GM23338 (cell line): ENCODE data around the gene MEGF6. TPM values are rescaled to one million over a fixed set of nuclear protein-coding genes. Genes with fewer than 3 reads are reported as not detected.

ENCODE experiments used
- ATAC-seq: fragments of 200-7000 bp; cut with Tn5 transposase; 3 replicates; pipeline ENCODE4 v1.9.1; 2020
- DNase-seq: peaks from one replicate; pipeline ENCODE4 v3.0.0-alpha.2; 2015; ENCODE audit warnings: low spot score
- H2AFZ ChIP-seq: fragments of 200-600 bp; sonication (generic); 2 replicates; pipeline ENCODE4 v1.8.0; 2016; ENCODE audit warnings: antibody characterized with exemption, mild to moderate bottlenecking, moderate library complexity
- H3F3A ChIP-seq: fragments of 200-600 bp; sonication (generic); replicated peaks from 2 replicates; pipeline ENCODE4 v1.8.0; 2017; ENCODE audit warnings: antibody characterized with exemption, mixed run types, low read depth
- H3K27ac ChIP-seq: fragments of 200-600 bp; sonication (generic); 2 replicates; pipeline ENCODE4 v1.6.1; 2016; ENCODE audit warnings: low read depth
- H3K27me3 ChIP-seq: fragments of 200-600 bp; sonication (generic); 2 replicates; pipeline ENCODE4 v1.8.0; 2016; ENCODE audit warnings: mild to moderate bottlenecking, mixed run types, moderate library complexity; ENCODE audit not compliant: insufficient read depth
- H3K36me3 ChIP-seq: fragments of 200-600 bp; sonication (generic); 2 replicates; pipeline ENCODE4 v1.8.0; 2016; ENCODE audit warnings: mild to moderate bottlenecking; ENCODE audit not compliant: insufficient read depth
- H3K4me1 ChIP-seq: fragments of 200-600 bp; sonication (generic); 2 replicates; pipeline ENCODE4 v1.8.0; 2016; ENCODE audit warnings: mild to moderate bottlenecking, moderate library complexity; ENCODE audit not compliant: insufficient read depth
- H3K4me2 ChIP-seq: fragments of 200-600 bp; sonication (generic); 2 replicates; pipeline ENCODE4 v1.7.1; 2017; ENCODE audit warnings: mixed run types
- H3K4me3 ChIP-seq: fragments of 200-600 bp; sonication (generic); 2 replicates; pipeline ENCODE4 v1.6.1; 2016; ENCODE audit warnings: mixed run types
- H3K79me2 ChIP-seq: fragments of 200-600 bp; sonication (generic); replicated peaks from 2 replicates; pipeline ENCODE4 v1.8.0; 2017; ENCODE audit warnings: mild to moderate bottlenecking; ENCODE audit not compliant: insufficient read depth
- H3K9me2 ChIP-seq: fragments of 200-600 bp; sonication (generic); 2 replicates; pipeline ENCODE4 v1.8.0; 2017; ENCODE audit not compliant: insufficient read depth
- H4K20me1 ChIP-seq: fragments of 200-600 bp; sonication (generic); replicated peaks from 2 replicates; pipeline ENCODE4 v1.8.0; 2017; ENCODE audit warnings: mild to moderate bottlenecking; ENCODE audit not compliant: insufficient read depth
- H3K27ac Mint-ChIP-seq: 2 replicates; pipeline ENCODE4 v1.8.0; 2020; ENCODE audit warnings: inconsistent platforms, mild to moderate bottlenecking, moderate library complexity, mixed read lengths
- H3K27me3 Mint-ChIP-seq: 3 replicates; pipeline ENCODE4 v1.8.0; 2022; ENCODE audit warnings: low read depth, mild to moderate bottlenecking, moderate library complexity, mixed read lengths, inconsistent platforms; ENCODE audit not compliant: insufficient read depth, poor library complexity
- H3K36me3 Mint-ChIP-seq: 3 replicates; pipeline ENCODE4 v1.8.0; 2021; ENCODE audit warnings: low read depth, mild to moderate bottlenecking, inconsistent platforms, moderate library complexity, mixed read lengths
- H3K4me1 Mint-ChIP-seq: 3 replicates; pipeline ENCODE4 v1.8.0; 2020; ENCODE audit warnings: mild to moderate bottlenecking, inconsistent platforms, mixed read lengths
- H3K4me3 Mint-ChIP-seq: 3 replicates; pipeline ENCODE4 v1.8.0; 2021; ENCODE audit warnings: moderate library complexity, mild to moderate bottlenecking, inconsistent platforms, mixed read lengths
- H3K9me3 Mint-ChIP-seq: 3 replicates; pipeline ENCODE4 v1.8.0; 2020; ENCODE audit warnings: moderate library complexity, mild to moderate bottlenecking, inconsistent platforms, mixed read lengths
- CREB1 ChIP-seq: fragments of 250-450 bp; sonication (Bioruptor Pico); IDR thresholded peaks from 2 replicates; pipeline ENCODE4 v1.5.0; 2020; ENCODE audit warnings: low read depth, mild to moderate bottlenecking, moderate library complexity
- CTCF ChIP-seq, 2 experiments: fragments of 200-600 bp in 1 of 2; sonication (generic) in 1 of 2; conservative IDR thresholded peaks; 2 replicates each; pipeline versions ENCODE4 v1.5.1 to v1.6.1; 2016 to 2017; ENCODE audit warnings: antibody characterized with exemption in 2 of 2, low read depth in 2 of 2, mild to moderate bottlenecking in 2 of 2, moderate library complexity in 1 of 2
- EZH2 ChIP-seq: fragments of 200-600 bp; sonication (generic); IDR thresholded peaks from one replicate; pipeline ENCODE4 v1.8.0; 2017; ENCODE audit warnings: antibody characterized with exemption, mild to moderate bottlenecking, low read depth; ENCODE audit not compliant: unreplicated experiment
- EZH2phosphoT487 ChIP-seq: fragments of 200-600 bp; sonication (generic); IDR thresholded peaks from one replicate; pipeline ENCODE4 v1.8.1; 2018; ENCODE audit warnings: antibody characterized with exemption; ENCODE audit not compliant: unreplicated experiment
- JUNB ChIP-seq: IDR thresholded peaks from one replicate; pipeline ENCODE4 v1.6.1; 2016; ENCODE audit warnings: antibody characterized with exemption; ENCODE audit not compliant: unreplicated experiment
- NANOG ChIP-seq: IDR thresholded peaks from 2 replicates; pipeline ENCODE4 v1.6.1; 2016; ENCODE audit warnings: antibody characterized with exemption, borderline replicate concordance
- POLR2AphosphoS5 ChIP-seq: IDR thresholded peaks from 2 replicates; pipeline ENCODE4 v1.6.1; 2016; ENCODE audit warnings: antibody characterized with exemption, low read depth
- STAT1 ChIP-seq: IDR thresholded peaks from one replicate; pipeline ENCODE4 v1.6.1; 2016; ENCODE audit warnings: antibody characterized with exemption; ENCODE audit not compliant: unreplicated experiment
- ZNF114 ChIP-seq: fragments of 250-450 bp; sonication (Bioruptor Pico); IDR thresholded peaks from 2 replicates; pipeline ENCODE4 v1.5.0; 2020; ENCODE audit warnings: mild to moderate bottlenecking, moderate library complexity
- ZNF331 ChIP-seq: fragments of 250-450 bp; sonication (Bioruptor Pico); IDR thresholded peaks from 2 replicates; pipeline ENCODE4 v1.5.0; 2020; ENCODE audit warnings: low read depth, mild to moderate bottlenecking, moderate library complexity
- polyA plus RNA-seq: library from polyadenylated mRNA; unstranded; fragments of >200 nt; fragmentation: Nextera tagmentation; extraction: Ambion mirVana; gene quantifications from 2 replicates; pipeline ENCODE4 v1.2.1, GENCODE V29; 2016
- total RNA-seq: library from RNA; depleted of rRNA; stranded (reverse); fragments of >200 nt; shearing (Covaris generic); gene quantifications from 2 replicates; pipeline ENCODE4 v1.2.3, GENCODE V29; 2014
- TF ChIP-seq, protein P1 (sequence below): IDR thresholded peaks from one replicate; pipeline ENCODE4 v1.6.1; 2018; ENCODE audit warnings: antibody characterized with exemption; ENCODE audit not compliant: unreplicated experiment
- TF ChIP-seq, protein P2 (sequence below): IDR thresholded peaks from 2 replicates; pipeline ENCODE4 v1.6.1; 2016; ENCODE audit warnings: antibody characterized with exemption
- TF ChIP-seq, protein P3 (sequence below): fragments of 250-450 bp; sonication (Bioruptor Pico); IDR thresholded peaks from 2 replicates; pipeline ENCODE4 v1.5.0; 2020; ENCODE audit warnings: mild to moderate bottlenecking, moderate library complexity

Gene MEGF6
- total and polyA plus RNA-seq, 2 experiments from 2014 or later, result 4.0 to 21.4 TPM

- no peak for TF ChIP-seq ZNF331 (CRISPR knock-in tag)
- TF ChIP-seq, protein P1, sequence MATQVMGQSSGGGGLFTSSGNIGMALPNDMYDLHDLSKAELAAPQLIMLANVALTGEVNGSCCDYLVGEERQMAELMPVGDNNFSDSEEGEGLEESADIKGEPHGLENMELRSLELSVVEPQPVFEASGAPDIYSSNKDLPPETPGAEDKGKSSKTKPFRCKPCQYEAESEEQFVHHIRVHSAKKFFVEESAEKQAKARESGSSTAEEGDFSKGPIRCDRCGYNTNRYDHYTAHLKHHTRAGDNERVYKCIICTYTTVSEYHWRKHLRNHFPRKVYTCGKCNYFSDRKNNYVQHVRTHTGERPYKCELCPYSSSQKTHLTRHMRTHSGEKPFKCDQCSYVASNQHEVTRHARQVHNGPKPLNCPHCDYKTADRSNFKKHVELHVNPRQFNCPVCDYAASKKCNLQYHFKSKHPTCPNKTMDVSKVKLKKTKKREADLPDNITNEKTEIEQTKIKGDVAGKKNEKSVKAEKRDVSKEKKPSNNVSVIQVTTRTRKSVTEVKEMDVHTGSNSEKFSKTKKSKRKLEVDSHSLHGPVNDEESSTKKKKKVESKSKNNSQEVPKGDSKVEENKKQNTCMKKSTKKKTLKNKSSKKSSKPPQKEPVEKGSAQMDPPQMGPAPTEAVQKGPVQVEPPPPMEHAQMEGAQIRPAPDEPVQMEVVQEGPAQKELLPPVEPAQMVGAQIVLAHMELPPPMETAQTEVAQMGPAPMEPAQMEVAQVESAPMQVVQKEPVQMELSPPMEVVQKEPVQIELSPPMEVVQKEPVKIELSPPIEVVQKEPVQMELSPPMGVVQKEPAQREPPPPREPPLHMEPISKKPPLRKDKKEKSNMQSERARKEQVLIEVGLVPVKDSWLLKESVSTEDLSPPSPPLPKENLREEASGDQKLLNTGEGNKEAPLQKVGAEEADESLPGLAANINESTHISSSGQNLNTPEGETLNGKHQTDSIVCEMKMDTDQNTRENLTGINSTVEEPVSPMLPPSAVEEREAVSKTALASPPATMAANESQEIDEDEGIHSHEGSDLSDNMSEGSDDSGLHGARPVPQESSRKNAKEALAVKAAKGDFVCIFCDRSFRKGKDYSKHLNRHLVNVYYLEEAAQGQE, result no peak
- peak; percentile 70 for TF ChIP-seq POLR2AphosphoS5
- no peak for TF ChIP-seq EZH2
- no peak for TF ChIP-seq STAT1
- no peak for TF ChIP-seq ZNF114 (CRISPR knock-in tag)
- no peak for TF ChIP-seq JUNB
- no peak for TF ChIP-seq EZH2phosphoT487
- TF ChIP-seq, protein P2, sequence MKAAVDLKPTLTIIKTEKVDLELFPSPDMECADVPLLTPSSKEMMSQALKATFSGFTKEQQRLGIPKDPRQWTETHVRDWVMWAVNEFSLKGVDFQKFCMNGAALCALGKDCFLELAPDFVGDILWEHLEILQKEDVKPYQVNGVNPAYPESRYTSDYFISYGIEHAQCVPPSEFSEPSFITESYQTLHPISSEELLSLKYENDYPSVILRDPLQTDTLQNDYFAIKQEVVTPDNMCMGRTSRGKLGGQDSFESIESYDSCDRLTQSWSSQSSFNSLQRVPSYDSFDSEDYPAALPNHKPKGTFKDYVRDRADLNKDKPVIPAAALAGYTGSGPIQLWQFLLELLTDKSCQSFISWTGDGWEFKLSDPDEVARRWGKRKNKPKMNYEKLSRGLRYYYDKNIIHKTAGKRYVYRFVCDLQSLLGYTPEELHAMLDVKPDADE, result peak; percentile 72; the same call in 1 of the 2 replicates
- TF ChIP-seq, protein P3, sequence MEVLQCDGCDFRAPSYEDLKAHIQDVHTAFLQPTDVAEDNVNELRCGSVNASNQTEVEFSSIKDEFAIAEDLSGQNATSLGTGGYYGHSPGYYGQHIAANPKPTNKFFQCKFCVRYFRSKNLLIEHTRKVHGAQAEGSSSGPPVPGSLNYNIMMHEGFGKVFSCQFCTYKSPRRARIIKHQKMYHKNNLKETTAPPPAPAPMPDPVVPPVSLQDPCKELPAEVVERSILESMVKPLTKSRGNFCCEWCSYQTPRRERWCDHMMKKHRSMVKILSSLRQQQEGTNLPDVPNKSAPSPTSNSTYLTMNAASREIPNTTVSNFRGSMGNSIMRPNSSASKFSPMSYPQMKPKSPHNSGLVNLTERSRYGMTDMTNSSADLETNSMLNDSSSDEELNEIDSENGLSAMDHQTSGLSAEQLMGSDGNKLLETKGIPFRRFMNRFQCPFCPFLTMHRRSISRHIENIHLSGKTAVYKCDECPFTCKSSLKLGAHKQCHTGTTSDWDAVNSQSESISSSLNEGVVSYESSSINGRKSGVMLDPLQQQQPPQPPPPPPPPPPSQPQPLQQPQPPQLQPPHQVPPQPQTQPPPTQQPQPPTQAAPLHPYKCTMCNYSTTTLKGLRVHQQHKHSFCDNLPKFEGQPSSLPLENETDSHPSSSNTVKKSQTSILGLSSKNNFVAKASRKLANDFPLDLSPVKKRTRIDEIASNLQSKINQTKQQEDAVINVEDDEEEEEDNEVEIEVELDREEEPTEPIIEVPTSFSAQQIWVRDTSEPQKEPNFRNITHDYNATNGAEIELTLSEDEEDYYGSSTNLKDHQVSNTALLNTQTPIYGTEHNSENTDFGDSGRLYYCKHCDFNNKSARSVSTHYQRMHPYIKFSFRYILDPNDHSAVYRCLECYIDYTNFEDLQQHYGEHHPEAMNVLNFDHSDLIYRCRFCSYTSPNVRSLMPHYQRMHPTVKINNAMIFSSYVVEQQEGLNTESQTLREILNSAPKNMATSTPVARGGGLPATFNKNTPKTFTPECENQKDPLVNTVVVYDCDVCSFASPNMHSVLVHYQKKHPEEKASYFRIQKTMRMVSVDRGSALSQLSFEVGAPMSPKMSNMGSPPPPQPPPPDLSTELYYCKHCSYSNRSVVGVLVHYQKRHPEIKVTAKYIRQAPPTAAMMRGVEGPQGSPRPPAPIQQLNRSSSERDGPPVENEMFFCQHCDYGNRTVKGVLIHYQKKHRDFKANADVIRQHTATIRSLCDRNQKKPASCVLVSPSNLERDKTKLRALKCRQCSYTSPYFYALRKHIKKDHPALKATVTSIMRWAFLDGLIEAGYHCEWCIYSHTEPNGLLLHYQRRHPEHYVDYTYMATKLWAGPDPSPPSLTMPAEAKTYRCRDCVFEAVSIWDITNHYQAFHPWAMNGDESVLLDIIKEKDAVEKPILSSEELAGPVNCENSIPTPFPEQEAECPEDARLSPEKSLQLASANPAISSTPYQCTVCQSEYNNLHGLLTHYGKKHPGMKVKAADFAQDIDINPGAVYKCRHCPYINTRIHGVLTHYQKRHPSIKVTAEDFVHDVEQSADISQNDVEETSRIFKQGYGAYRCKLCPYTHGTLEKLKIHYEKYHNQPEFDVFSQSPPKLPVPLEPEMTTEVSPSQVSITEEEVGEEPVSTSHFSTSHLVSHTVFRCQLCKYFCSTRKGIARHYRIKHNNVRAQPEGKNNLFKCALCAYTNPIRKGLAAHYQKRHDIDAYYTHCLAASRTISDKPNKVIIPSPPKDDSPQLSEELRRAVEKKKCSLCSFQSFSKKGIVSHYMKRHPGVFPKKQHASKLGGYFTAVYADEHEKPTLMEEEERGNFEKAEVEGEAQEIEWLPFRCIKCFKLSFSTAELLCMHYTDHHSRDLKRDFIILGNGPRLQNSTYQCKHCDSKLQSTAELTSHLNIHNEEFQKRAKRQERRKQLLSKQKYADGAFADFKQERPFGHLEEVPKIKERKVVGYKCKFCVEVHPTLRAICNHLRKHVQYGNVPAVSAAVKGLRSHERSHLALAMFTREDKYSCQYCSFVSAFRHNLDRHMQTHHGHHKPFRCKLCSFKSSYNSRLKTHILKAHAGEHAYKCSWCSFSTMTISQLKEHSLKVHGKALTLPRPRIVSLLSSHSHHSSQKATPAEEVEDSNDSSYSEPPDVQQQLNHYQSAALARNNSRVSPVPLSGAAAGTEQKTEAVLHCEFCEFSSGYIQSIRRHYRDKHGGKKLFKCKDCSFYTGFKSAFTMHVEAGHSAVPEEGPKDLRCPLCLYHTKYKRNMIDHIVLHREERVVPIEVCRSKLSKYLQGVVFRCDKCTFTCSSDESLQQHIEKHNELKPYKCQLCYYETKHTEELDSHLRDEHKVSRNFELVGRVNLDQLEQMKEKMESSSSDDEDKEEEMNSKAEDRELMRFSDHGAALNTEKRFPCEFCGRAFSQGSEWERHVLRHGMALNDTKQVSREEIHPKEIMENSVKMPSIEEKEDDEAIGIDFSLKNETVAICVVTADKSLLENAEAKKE, result no peak
- peak; percentile 52; the same call in 1 of the 2 replicates for TF ChIP-seq CREB1 (CRISPR knock-in tag)
- TF ChIP-seq NANOG, result no peak
- 0 out of 4 replicates have a peak, but pooled peaks of 1 of the 2 experiments have one; percentile 11 for TF ChIP-seq CTCF (conservative IDR thresholded peaks at IDR 0.05; ENCODE audit: low read depth in 2 of 2)
- peak within 1 kb of the TSS; percentile 83 for H3K4me3 Mint-ChIP-seq
- H3K27me3 Mint-ChIP-seq, result peaks cover 43% of the 10 kb centered on the region
- Histone ChIP-seq H3K36me3 (0 out of 2 replicates have a peak, but pooled peaks cover 11% of the 10 kb centered on the region), H3K4me3 (peak within 1 kb of the TSS; percentile 76), H4K20me1 (peaks cover 22% of the 10 kb centered on the region), H2AFZ (peak within 1 kb of the TSS; percentile 99), H3K27ac (no peak within 1 kb of the TSS), H3F3A (peaks cover 7% of the 10 kb centered on the region; the same call in 1 of the 2 replicates), H3K4me2 (peak within 1 kb of the TSS; percentile 96), H3K27me3 (peaks cover 46% of the 10 kb centered on the region), H3K9me2 (no peaks in the 10 kb centered on the region), H3K79me2 (peaks cover 17% of the 10 kb centered on the region), H3K4me1 (peaks cover 16% of the 10 kb centered on the region; the same call in 1 of the 2 replicates)
- H3K9me3 Mint-ChIP-seq, result no peaks in the 10 kb centered on the region
- peak; percentile 51 for ATAC-seq
- H3K27ac Mint-ChIP-seq, result no peak within 1 kb of the TSS
- H3K4me1 Mint-ChIP-seq, result peaks cover 11% of the 10 kb centered on the region; the same call in 2 of the 3 replicates
- H3K36me3 Mint-ChIP-seq, result peaks cover 11% of the 10 kb centered on the region
- peak; percentile 96 for DNase-seq
Measured at GRCh38 chr1:3649342-3650247, 38.3 kb upstream of the MEGF6 start, which contains the start of gene WRAP73. Gene WRAP73, minus strand, starts transcription at chr1:3650103. Its CDS starts 104 bp downstream, at chr1:3649999.
